Choroid plexus epithelial cell (primary cell): Measurements from ENCODE around the gene ADARB2.

Source experiments
- DNase-seq: peaks from one replicate; pipeline ENCODE4 v3.0.0-alpha.2; 2010; ENCODE audit warnings: low read depth
- H3K4me3 ChIP-seq: 2 replicates; pipeline ENCODE4 v1.5.1; 2011; ENCODE audit warnings: low read depth, mild to moderate bottlenecking, control low read depth, low read length, moderate library complexity
- CTCF ChIP-seq: conservative IDR thresholded peaks from 2 replicates; pipeline ENCODE4 v1.5.1; 2011; ENCODE audit warnings: low read depth, mild to moderate bottlenecking, control low read depth, inconsistent platforms, low read length, moderate library complexity

Gene ADARB2

GRCh38 chr10:1603181-1603580, 134.1 kb downstream of the ADARB2 start:
- DNase-seq, result no peak
- no peak for TF ChIP-seq CTCF
- H3K4me3 ChIP-seq, result no peak overlapping the region

- DNase-seq, result no peak
- H3K4me3 ChIP-seq, result no peak overlapping the region
- no peak for TF ChIP-seq CTCF
Observed at GRCh38 chr10:1602037-1602484, 135.3 kb downstream of the ADARB2 start.

- no peak for DNase-seq
- no peak for TF ChIP-seq CTCF
- H3K4me3 ChIP-seq, result no peak overlapping the region
Observed at GRCh38 chr10:1601406-1601805, 135.9 kb downstream of the ADARB2 start.

GRCh38 chr10:1600861-1601260, 136.5 kb downstream of the ADARB2 start:
- no peak overlapping the region for H3K4me3 ChIP-seq
- no peak for DNase-seq
- TF ChIP-seq CTCF, result no peak

- no peak for TF ChIP-seq CTCF
- no peak overlapping the region for H3K4me3 ChIP-seq
- no peak for DNase-seq
Observed at GRCh38 chr10:1598393-1599153, 138.8 kb downstream of the ADARB2 start.

- TF ChIP-seq CTCF, result no peak
- no peak for DNase-seq
- no peak overlapping the region for H3K4me3 ChIP-seq
Observed at GRCh38 chr10:1597370-1598146, 139.8 kb downstream of the ADARB2 start.
